GM21447 (cell line): ENCODE results near the gene ANKRD53.
"Not testable (repeated sequence)": the region's sequence is repeated elsewhere in the genome, so short reads cannot be mapped to it uniquely, and the experiment has no call there.

Source experiments
- ATAC-seq: cut with Tn5 transposase; IDR thresholded peaks from one replicate; pipeline ENCODE4 v1.9.1; 2021; ENCODE audit not compliant: unreplicated experiment

Gene ANKRD53

DNA sequence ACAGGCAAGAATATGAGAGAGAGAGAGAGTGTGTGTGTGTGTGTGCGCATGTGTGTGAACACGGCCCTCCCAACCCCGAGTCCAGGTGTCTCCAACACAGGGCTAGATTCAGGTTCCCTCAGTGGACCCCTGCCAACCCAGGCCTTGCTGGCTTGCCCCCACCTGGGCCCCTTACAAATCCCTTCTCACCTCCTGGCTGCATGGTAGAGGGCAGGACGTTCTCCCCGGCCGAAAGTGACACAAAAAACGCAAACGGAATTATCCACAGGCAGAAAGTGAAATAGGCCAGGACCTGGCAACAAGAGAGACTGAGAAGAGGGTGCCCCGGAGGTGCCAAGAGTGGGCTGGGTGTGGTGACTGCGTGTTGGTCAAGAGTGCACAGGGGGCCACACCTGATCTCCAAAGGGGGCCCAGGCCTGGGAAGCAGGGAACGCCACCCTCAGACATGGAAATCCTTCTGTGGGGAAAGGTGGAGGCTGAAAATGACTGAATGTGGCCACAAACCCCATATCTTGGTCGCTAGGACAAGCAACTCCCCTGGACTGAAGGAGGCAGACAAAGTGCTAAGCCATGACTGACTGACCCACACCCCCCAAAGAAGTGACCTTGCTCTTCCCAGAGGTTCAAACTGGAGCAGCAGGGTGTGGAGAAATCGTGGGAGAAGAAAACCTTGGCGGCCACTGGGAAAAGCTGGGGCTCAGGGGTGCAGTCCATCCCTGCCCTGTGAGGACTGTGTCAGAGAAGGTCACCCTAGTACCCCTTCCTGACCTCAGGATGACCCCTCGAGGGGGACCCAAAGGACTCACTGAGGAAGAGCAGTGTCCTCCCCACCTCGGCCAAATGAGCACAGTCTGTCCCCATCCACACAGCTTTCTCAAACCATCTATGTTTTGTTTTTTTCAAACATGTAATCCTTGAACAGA, 10.6 kb downstream of the ANKRD53 start:
- ATAC-seq = no peak

DNA sequence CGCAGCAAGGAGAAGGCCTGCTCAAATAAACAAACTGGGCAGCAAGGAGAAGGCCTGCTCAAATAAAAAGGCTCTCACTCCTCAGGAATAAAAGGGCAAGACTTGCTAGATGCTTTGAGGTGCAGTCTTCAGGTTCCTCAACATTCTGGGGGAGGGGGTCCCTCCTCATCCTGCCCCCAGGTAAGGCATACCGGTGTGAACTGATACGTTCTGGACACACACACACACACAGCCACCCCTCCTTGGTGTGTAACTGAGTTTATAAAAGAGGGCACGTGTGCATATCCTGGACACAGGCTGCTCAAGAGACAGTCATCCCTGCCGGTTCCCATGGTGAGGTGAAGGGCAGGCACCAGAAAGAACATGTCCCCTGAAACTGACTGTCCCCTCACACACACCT, 11.8 kb downstream of the ANKRD53 start:
- no peak for ATAC-seq

DNA sequence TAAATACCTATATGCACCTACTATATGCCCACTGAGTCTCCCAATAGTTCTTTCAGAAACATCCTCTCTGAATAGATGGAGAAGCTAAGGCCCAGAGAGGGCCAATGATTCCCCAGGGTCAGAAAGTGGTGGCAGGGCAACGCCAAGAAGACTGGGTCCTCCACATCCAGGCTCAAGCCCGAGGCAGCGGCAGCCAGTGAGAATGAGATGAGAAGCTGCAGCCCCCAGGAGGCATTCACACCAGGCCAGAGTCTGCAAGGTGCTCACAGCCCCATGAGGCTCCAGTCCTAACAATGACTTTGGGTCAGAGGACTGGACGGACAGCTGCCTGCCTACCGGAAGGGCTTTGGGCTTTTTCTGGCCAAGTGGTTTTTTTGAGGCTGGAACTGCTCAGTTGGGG, 12.7 kb downstream of the ANKRD53 start:
- ATAC-seq = no peak

DNA sequence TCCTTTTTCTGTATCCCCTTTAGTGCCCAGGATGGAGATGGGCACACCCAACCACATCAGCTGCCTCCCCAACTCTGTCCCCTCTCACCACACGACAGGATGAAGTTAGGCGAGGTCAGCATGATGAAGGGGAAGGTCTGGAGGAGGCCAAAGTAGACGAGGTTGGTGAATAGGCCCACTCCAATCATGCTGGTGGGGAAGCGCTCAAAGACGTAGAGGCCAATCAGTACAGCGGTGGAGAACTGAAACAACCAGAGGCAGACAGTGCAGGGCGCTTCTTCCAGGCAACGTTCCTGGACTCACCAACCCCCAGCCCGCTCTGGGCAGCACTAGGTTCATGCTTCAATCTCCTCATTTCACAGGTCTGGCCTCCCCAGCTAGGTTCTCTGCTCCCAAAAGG, 13.3 kb downstream of the ANKRD53 start:
- no peak for ATAC-seq

DNA sequence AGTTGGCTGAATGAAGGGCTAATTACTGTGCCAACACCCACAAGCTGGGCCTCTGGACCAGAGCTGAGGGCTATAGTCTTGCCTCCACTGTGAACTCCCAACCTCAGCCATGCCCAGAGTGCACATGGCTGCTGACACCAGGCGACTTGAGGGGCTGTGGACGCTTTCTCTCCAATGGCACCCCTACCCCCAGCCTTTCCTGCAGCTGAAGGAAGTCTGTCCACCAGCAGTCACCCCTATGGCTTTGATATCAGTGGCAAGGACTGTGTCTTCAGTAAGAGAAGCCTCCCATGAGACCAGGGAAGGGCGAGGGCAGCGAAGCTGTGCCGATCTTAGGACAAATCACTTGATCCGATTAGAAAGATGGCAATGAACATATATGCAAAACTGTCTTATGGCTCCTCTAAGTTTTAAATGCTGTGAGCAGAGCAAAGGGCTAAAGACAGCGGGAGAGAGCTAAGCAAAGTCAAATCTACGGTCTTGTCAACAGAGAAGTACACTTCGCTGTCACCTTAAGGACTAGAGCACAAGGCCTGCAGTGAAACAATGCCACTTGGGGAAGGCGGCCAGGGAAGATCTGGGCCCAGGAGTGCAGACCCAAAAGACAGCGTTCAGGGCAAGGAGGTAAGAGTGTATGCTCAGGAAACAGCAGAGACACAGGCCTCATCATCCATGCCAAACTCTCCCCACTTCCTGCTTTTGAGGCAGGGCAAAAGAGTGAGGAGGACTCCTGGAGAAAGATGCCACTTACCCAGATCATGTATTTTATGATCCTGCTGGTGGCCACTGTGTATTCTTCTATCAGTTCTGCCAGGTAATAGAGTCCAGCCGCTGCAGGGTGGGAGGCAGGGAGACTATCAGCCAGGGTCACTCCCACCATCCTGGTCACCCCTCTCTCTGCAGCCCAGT, 14.8 kb downstream of the ANKRD53 start:
- no peak for ATAC-seq

DNA sequence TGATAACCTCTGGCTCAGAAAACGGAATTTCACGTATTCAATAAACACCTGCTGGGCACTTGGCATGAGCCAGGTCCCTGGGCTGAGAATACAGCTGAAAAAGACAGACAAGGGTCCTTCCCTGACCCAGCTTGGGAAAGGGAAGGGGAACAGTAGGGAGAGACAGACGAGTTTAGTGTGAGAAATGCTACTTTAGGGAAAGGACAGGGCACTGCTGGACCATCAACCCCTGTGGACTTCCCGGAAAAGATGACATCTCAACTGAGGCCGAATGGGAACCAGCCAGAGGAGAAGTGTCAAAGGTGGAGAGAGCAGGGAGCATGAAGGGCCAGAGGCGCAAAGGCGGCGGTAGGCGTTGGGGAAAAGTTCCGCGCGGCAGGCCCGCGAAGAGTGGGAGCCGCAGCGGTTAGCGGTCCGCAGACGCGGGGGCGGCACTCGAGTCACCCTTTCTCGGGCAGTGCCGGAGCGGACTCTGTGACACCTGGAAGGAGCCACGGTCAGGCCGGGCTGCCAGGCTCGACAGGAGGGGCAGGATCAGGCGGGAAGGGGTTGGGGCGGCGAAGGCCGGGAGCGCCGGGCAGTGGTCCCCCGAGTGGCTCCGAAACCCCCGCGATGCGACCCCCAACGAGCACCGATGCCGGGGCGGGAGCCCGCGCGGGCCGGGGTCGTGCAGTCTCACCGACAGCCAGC, 15.7 kb downstream of the ANKRD53 start:
- ATAC-seq = peak; percentile 35

DNA sequence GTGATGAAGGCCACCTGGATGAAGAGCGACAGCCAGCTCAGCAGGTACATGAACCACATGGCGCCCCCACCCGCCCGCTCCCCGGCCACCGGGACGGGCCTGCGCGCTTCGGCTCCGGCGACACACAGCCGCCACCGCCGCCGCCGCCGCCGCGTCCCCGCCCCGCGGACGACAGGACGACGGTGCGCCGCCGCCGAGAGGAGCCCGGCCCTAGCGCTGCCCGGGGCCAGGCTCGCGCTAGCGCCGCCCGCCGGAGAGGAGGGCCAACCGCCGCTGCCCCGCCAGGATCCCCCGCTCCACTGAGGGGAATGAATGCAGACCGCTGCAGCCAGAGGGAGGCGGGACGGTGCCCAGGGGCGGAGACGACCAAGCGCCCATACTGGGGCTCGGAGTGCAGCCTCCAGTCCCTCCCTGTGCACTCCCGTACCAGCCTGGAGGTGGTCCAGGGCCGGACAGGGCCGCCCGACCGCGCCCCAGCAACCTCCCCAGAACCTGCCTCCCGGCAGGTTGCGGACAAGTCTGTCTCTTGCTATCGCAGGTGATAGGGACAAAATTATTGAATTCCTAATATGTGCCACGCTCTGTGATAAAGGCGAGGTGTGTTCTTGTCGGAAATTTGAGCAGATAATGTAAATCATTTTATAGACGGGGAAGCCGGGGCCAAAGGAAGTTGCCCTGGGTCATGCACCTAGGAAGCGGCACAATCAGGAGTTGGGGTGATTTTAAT, 16.4 kb downstream of the ANKRD53 start, which contains the start of gene TEX261:
Gene TEX261 (minus strand): TSS at position 175 of the 727 bp plus-strand sequence. CDS start 116 bp downstream, at position 59.
- ATAC-seq = peak; percentile 91

DNA sequence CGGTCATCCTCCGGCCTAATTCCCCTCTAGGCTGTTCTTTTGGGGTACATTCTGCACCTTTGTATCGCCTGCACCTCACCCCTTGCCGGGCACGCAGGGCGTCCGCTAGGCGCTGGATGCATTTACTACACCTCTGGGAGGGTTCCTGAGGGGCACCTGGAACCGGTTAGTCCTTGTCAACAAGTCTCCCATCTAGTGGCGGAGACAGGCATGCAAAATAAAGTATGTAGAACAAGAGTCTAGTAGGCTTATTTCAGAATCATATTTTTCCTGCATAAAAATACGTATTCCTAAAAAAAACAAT, 16.9 kb downstream of the ANKRD53 start:
- peak; percentile 47 for ATAC-seq

DNA sequence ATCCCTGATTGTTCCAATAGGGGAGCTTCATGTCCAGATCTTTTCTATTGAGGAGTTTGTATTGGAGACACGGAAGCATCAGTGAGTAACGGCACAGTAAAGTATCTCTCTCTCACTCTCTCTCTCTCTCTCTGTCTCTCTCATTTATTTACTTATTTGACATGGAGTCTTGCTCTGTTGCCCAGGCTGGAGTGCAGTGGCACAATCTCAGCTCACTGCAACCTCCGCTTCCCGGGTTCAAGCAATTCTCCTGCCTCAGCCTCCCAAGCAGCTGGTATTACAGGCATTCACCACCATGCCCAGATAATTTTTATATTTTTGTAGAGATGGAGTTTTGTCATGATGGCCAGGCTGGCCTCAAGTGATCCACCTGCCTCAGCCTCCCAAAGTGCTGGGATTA, 20.5 kb downstream of the ANKRD53 start:
- ATAC-seq = not testable (repeated sequence)

DNA sequence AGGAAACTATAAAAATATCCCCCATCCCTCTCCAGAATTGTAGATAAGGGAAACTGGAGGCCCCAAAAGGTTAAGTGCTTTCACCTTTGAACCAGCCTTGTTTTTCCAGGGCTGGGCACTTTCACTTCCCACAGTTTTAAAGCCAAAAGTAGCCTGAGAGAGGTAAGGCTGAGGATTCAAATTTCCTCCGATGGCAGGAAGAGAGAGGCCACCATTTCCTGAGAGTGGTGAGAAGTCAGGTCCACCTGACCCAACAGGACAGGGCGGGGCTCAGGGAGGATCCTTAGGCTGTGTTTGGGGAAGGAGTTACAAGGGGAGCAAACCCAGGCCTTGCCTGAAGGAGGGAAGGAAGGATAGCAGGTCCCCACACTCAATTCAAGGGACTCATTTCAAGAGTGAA, 20.9 kb downstream of the ANKRD53 start:
- ATAC-seq = no peak

DNA sequence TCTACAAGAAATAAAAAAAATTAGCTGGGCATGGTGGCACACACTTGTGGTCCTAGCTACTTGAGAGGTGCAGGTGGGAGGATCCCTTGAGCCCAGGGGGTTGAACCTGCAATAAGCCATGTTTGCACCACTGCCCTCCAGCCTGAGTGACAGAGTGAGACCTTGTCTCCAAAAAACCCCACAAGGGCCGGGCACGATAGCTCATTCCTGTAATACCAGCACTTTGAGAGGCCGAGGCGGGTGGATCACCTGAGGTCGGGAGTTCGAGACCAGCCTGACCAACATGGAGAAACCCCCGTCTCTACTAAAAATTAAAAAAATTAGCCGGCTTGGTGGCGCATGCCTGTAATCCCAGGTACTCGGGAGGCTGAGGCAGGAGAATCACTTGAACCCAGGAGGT, 21.5 kb downstream of the ANKRD53 start:
- ATAC-seq = not testable (repeated sequence)

DNA sequence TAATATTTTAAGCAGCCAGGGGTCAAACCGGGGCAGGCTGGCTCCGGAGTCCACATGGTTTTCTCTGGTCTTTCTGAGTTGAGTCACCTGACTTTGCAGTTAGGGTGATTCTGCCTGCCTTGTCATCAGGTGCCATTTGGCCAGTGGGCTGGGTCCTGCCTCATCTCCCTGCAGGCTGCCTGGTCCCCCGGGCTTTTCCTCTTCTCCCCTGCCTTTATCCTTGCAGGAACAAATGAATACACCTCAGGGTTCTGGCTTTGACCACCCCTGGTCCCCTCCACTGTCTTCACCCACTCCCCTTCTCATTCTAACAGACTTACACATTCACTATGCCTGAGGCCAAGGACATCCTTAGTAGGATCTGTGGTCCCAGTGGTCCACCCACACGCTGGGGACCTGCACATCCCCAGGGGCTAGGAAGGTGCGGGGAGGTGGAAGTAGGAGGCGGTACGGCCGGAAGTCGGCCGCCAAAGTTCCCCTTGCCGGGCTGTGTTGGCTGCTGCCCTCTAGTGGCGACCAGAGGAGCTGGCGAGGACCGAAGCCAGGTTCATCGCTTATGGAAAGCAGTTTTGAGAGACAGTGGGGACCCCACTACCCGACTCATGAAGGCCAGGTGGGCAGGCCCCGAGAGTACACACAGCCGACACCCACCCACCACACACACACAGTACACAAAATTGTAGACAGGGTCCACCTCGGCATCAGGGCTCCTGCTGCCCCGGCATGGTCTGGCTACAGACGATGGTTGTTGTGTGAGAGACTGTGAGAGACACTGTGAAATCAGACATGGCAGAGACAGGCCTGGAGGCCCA, 22.6 kb downstream of the ANKRD53 start:
- peak; percentile 99 for ATAC-seq

DNA sequence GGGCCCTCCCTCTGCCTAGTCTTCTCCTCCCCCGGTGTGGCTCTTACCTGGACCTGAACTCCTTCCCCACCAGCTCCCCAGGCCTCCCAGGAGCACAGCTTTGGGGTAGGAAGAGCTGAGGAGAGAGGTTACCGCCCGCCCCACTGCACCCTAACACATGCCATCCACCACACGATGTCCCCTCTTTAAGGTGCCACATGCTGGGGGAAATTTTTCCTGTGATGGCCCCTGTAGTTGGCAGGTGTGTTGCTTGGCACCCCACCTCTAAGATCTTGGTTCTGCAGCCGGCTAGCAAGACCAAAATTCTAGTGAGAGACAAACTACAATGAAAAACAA, 23.1 kb downstream of the ANKRD53 start:
- no peak for ATAC-seq

DNA sequence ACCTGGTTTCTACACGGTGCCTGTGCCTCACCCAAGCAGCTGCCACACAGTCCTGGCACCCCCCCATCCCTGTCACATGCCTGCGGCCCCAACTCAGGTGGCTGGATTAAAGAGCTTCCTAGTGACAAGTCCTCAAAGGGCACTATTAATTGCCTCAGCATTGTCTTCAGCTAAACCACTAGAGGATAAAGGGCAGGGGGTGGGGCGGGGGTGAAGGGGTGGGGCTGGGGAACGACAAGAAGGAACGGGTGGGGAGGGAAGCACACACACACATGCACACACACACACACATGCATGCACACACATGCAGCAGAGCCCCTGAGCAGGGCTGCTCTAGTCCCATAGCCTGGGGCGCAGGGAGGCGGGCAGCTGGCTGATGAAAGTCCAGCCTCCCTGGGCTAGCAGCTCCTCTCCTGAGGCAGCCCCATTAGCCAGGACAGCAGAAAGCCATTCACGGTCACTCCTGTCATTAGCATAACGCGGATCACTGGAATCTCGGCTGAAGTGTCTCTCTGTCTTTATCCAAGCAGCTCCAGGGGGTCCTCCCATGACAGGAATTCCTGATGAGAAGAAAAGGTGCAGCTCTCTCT, 23.6 kb downstream of the ANKRD53 start:
- no peak for ATAC-seq

DNA sequence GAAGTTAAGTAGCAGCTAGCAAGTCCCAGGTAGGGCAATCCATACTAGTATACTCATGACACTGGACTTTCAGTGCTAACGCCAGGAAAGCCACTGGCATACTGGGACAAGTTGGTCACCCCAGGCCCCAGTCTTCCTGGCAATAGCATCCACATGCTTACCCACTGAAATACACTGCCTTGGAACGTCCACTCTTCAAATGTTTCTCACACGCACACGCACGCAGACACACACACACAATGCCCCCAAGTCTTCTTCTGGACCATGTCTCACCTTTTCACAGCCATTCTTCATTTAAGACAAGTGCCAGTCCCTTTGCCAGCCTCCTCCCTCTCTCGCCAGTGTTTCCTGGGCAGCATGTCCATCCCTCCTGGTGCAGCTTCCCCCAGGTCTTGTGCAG, 25.0 kb downstream of the ANKRD53 start:
- ATAC-seq = no peak

DNA sequence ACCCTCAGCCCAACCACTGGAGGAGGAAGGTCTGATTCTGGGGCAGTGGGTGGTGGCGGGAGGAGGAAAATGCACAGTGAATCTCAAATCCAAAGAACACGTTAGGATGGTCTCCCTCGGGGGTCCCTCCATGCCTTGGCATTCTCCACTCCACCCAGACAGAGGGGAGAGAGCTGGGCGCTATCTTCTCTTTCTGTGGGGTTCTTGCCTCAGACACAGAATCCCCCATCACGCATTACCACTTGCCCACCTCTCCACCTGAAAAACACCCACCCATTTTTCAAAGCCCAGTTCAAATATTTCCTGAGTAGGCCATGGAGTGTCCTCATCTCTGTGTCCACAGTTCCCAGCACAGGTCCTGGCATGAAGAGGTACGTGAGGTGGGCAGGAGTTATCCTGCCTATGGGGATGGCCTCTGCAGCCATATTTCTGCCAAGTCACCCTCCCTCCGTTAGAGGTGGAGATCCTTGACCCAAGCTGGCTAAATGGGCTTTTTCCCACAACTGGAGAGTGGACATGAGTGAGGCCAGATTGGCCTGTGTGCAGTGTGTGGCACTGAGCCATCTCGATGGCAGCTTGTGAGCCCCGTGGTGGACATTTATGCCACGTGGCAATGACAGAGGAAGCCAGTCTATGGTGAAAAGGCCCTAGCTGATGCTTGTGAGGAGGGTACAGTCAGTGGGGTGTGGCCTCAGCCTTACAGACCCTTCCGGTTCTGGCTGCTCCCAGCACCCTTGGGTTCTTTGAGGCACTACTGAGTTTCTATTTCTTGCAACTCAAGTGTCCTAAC, 25.7 kb downstream of the ANKRD53 start:
- ATAC-seq = no peak

DNA sequence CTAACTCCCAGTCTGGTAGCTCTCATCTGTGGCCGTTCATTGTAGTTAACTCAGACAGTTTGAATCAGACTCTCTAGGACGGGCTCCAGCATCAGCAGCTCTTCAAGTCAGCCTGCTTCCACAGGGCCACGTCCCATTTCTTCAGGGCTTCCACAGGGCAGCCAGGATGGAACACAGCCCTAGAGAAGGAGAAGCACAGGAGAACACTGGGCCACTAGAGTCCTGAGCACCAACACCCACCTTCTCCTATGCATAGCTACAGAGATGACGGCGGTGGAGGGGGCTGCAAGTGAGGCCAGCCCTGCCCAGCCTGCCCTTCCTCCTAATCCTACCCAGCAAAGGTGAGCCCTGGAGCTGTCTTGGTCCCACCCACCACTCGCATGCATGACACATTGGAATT, 26.4 kb downstream of the ANKRD53 start:
- no peak for ATAC-seq

DNA sequence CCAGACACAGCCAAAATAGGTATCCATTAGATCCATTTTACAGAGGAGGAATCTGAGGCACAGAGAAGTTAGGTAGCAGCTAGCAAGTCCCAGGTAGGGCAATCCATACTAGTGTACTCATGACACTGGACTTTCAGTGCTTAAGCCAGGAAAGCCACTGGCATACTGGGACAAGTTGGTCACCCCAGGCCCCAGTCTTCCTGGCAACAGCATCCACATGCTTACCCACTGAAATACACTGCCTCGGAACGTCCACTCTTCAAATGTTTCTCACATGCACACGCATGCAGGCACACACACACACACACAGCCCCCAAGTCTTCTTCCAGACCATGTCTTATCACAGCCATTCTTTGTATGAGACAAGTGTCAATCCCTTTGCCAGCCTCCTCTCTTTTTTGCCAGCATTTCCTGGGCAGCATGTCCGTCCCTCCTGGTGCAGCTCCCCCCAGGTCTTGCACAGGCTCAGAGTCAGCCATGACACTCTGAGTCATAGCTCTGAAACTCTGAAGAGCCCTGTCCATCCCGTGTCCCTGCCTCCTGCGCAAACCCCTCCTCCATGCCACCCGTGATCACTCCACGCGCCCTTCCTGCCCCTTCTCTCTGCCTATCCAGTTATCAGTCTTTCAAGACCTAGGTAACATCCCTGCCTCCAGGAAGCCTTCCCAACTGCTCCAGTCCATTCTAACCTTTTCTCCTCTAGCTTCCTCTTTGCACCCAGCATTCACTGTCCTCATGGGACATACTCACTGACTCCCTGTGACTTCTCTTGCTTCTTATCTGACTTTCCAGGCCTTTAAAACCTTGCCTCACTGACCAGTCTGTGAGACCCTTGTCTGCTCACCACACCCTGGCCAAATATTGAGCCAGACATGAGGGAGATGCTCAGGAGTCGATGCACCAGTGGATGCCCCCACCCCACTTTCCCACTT, 27.1 kb downstream of the ANKRD53 start:
- ATAC-seq = no peak
